Measurements from ENCODE around the gene THSD7B.

- TF ChIP-seq EZH2 (IDR thresholded peaks at IDR 0.05; ENCODE audit: insufficient read depth, poor library complexity, severe bottlenecking) (no peak), EZH2phosphoT487 (IDR thresholded peaks at IDR 0.05; ENCODE audit: insufficient read depth, low read depth) (no peak)
Observed at GRCh38 chr2:137525641-137526190, 760.4 kb downstream of the THSD7B start.
